Nephron (organoid): Measurements from ENCODE around the gene HJV.

Experiments used
- H3K27ac Mint-ChIP-seq, 3 experiments: 2 replicates each; pipeline ENCODE4 v1.8.0; 2020; ENCODE audit warnings: mixed read lengths in 3 of 3, mild to moderate bottlenecking in 2 of 3, moderate library complexity in 1 of 3
- H3K27me3 Mint-ChIP-seq: 2 replicates; pipeline ENCODE4 v1.8.0; 2021; ENCODE audit warnings: low read depth, mild to moderate bottlenecking, moderate library complexity, mixed read lengths
- H3K36me3 Mint-ChIP-seq: 2 replicates; pipeline ENCODE4 v1.8.0; 2020; ENCODE audit warnings: low read depth, mixed read lengths
- H3K4me1 Mint-ChIP-seq: 2 replicates; pipeline ENCODE4 v1.8.0; 2020; ENCODE audit warnings: mixed read lengths
- H3K4me3 Mint-ChIP-seq, 3 experiments: 2 replicates each; pipeline ENCODE4 v1.8.0; 2020; ENCODE audit warnings: mild to moderate bottlenecking in 3 of 3, mixed read lengths in 3 of 3, moderate library complexity in 2 of 3
- H3K9me3 Mint-ChIP-seq: 2 replicates; pipeline ENCODE4 v1.8.0; 2020; ENCODE audit warnings: mixed read lengths
- TF ChIP-seq, protein P1 (sequence below), 3 experiments: fragments of 200-600 bp; sonication (generic); IDR thresholded peaks; one replicate each; pipeline ENCODE4 v1.5.0; 2021; ENCODE audit warnings: antibody characterized with exemption in 3 of 3; ENCODE audit not compliant: unreplicated experiment in 3 of 3

Gene HJV

GRCh38 chr1:146021050-146021445 lies 487 bp downstream of the HJV start:
- no peaks in the 10 kb centered on the region for H3K9me3 Mint-ChIP-seq
- peaks cover 27% of the 10 kb centered on the region for H3K4me1 Mint-ChIP-seq
- H3K36me3 Mint-ChIP-seq = no peaks in the 10 kb centered on the region
- peak overlapping the region; percentile 37 to 92 (median 86) for H3K4me3 Mint-ChIP-seq
- H3K27ac Mint-ChIP-seq = peak overlapping the region; percentile 57 to 67 (median 60)
- peaks cover 42% of the 10 kb centered on the region for H3K27me3 Mint-ChIP-seq
- TF ChIP-seq, protein P1, sequence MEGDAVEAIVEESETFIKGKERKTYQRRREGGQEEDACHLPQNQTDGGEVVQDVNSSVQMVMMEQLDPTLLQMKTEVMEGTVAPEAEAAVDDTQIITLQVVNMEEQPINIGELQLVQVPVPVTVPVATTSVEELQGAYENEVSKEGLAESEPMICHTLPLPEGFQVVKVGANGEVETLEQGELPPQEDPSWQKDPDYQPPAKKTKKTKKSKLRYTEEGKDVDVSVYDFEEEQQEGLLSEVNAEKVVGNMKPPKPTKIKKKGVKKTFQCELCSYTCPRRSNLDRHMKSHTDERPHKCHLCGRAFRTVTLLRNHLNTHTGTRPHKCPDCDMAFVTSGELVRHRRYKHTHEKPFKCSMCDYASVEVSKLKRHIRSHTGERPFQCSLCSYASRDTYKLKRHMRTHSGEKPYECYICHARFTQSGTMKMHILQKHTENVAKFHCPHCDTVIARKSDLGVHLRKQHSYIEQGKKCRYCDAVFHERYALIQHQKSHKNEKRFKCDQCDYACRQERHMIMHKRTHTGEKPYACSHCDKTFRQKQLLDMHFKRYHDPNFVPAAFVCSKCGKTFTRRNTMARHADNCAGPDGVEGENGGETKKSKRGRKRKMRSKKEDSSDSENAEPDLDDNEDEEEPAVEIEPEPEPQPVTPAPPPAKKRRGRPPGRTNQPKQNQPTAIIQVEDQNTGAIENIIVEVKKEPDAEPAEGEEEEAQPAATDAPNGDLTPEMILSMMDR (IDR thresholded peaks at IDR 0.05; ENCODE audit: unreplicated experiment in 3 of 3) = no peak

DNA sequence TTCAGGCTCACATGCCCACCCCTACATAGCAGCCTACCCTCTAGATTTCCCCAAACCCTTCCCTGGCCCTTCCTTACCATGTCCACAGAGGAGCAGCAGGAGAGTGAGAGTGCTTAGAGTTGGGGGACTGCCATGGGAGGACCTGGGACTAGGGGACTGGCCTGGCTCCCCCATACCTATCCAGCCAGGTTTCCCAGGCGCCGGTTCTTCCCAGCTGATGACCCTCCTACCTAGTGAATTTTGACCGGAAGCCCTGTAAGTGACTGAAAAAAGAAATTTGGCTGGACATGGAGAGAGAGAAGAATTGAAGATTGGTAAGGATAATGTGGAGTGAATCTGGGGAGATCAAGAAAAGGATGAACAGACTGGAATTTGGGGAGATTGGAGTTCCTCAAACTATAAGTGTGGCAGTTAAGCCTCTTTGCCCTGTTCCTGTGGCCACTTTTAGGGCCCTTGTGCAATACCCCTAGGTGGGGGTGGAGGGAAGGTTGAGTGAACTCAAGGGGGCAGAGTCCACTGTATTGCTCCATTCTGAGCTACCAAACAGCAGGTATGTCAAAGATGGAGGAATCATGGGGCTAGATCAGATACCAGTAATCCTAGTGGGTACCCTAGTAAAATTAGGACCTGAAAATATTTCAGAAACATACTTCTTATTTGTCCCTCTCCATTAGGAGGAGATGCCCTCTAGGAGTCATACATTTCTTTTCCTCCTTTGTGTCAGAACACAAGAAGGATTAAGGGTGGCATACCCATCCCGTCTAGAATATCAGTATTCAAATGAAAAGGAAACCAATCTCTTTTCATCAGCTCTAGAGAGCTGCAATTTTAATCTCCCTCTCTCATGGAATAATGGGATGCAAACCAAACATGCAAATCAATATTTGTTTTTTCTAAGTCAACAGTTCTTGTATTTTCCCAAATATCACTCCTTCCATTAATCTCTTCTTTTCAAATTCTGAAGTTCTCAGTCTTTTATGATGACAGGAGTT lies 1.2 kb downstream of the HJV start:
- no peaks in the 10 kb centered on the region for H3K9me3 Mint-ChIP-seq
- peak overlapping the region in 2 of 3 experiments; percentile 57 to 67 for H3K27ac Mint-ChIP-seq
- H3K36me3 Mint-ChIP-seq = no peaks in the 10 kb centered on the region
- H3K4me3 Mint-ChIP-seq = peak overlapping the region; percentile 54 to 92 (median 86)
- TF ChIP-seq, protein P1 (IDR thresholded peaks at IDR 0.05; ENCODE audit: unreplicated experiment in 3 of 3) = no peak
- H3K4me1 Mint-ChIP-seq = peaks cover 27% of the 10 kb centered on the region
- peaks cover 42% of the 10 kb centered on the region for H3K27me3 Mint-ChIP-seq

DNA sequence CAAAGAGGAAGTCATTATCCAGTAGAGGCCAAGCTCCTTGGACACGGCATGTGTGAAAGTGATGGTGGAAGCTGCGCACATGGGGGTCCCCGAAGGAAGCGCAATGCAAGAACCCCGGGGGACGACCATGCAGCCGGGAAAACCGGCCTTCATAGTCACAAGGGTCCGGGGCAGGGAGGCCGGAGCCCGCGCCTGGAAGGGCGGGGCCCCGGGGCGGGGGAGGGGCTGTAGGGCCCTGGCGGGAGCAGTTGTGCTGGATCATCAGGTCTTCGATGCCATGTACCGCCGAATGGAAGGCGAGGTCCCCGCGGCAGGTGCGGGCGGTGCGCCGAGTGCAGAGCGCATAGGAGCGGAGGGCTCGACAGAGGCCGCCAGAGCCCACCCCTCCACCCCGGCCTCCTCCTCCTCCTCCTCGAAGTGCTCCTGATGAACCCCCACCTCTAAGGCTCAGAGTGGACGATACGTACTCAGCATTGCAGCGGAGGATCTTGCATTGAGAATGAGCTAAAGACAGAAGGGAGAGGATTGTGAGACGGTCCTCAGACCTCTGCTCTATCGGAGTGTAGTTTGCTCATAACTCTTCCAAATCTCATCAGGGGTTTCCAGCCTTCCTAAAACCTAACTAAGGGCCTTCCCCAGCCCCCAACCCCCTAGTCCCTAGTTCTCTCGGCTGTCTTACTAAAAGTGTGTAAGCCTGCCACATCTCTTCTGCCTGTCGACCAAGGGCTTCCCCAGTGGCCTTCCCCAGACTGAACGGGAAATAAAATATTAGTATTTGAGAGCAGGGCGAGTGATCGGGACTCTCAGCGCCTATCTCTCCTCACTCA lies 2.1 kb downstream of the HJV start:
- Mint-ChIP-seq H3K27ac (peak overlapping the region in 1 of 3 experiments; percentile 39), H3K36me3 (no peaks in the 10 kb centered on the region), H3K27me3 (peaks cover 46% of the 10 kb centered on the region), H3K4me3 (peak overlapping the region; percentile 54 to 92 (median 61)), H3K4me1 (peaks cover 27% of the 10 kb centered on the region), H3K9me3 (no peaks in the 10 kb centered on the region)
- TF ChIP-seq, protein P1 (IDR thresholded peaks at IDR 0.05; ENCODE audit: unreplicated experiment in 3 of 3) = no peak

GRCh38 chr1:146016891-146017290 lies 4.6 kb downstream of the HJV start:
- TF ChIP-seq, protein P1 (IDR thresholded peaks at IDR 0.05; ENCODE audit: unreplicated experiment in 3 of 3) = no peak
- peaks cover 41% of the 10 kb centered on the region for H3K27me3 Mint-ChIP-seq
- H3K9me3 Mint-ChIP-seq = no peaks in the 10 kb centered on the region
- H3K4me3 Mint-ChIP-seq = no peak overlapping the region
- no peaks in the 10 kb centered on the region for H3K36me3 Mint-ChIP-seq
- H3K27ac Mint-ChIP-seq = no peak overlapping the region
- H3K4me1 Mint-ChIP-seq = peaks cover 22% of the 10 kb centered on the region

GRCh38 chr1:146013559-146013922 lies 8.0 kb downstream of the HJV start:
- no peaks in the 10 kb centered on the region for H3K9me3 Mint-ChIP-seq
- H3K4me3 Mint-ChIP-seq = no peak overlapping the region
- peaks cover 14% of the 10 kb centered on the region for H3K27me3 Mint-ChIP-seq
- no peaks in the 10 kb centered on the region for H3K36me3 Mint-ChIP-seq
- H3K4me1 Mint-ChIP-seq = peaks cover 5% of the 10 kb centered on the region
- H3K27ac Mint-ChIP-seq = no peak overlapping the region
- TF ChIP-seq, protein P1 (IDR thresholded peaks at IDR 0.05; ENCODE audit: unreplicated experiment in 3 of 3) = no peak
